Measurements from ENCODE around the gene BCL2L1. TPM values are rescaled to one million over a fixed set of nuclear protein-coding genes. Genes with fewer than 3 reads are reported as not detected.

Gene BCL2L1
- total RNA-seq, 2 experiments from 2014 or later, result 64.2 to 88.8 TPM

- ChIA-PET POLR2A (interaction anchor here (0.8 to 4.3 kb wide), 12 partner anchors 10 to 64 kb away, joined by 3 to 34 read pairs (median 4); partner anchors contain the start of genes BCL2L1 and TPX2), CTCF (ENCODE audit: unreplicated experiment) (interaction anchor here (0.9 to 2.0 kb wide), 7 partner anchors 7 to 49 kb away, joined by 3 to 10 read pairs (median 6); no protein-coding TSS in a partner anchor)
- Histone ChIP-seq H3K4me1 (ENCODE audit: insufficient read depth, low read length, poor library complexity, severe bottlenecking) (peaks cover 68% of the 10 kb centered on the region), H3K27ac (ENCODE audit: low read depth, low read length, poor library complexity, severe bottlenecking) (peak overlapping the region; percentile 81), H3K79me2 (ENCODE audit: insufficient read depth, low read depth, low read length) (peaks cover 22% of the 10 kb centered on the region; the same call in 1 of the 2 replicates), H3K9me3 (ENCODE audit: low read length) (no peaks in the 10 kb centered on the region), H3K9me2 (ENCODE audit: insufficient read depth, low read length) (no peaks in the 10 kb centered on the region), H2AFZ (ENCODE audit: low read length) (no peak overlapping the region), H3K36me3 (ENCODE audit: insufficient read depth, low read length) (peaks cover 46% of the 10 kb centered on the region), H3K4me3 (ENCODE audit: low read depth, low read length, poor library complexity, severe bottlenecking) (peak overlapping the region; percentile 58), H4K20me1 (ENCODE audit: insufficient read depth, low read length) (no peaks in the 10 kb centered on the region), H3K4me2 (ENCODE audit: low read length) (peak overlapping the region; percentile 88)
- intact Hi-C loops (cut with micrococcal nuclease; ENCODE audit: unreplicated experiment), result no loop called here
- DNase-seq (ENCODE audit: low spot score), result peak; percentile 72
- TF ChIP-seq EZH2phosphoT487 (IDR thresholded peaks at IDR 0.05; ENCODE audit: borderline replicate concordance, low read depth, low read length) (no peak), CTCF (conservative IDR thresholded peaks at IDR 0.05; ENCODE audit: low read length) (no peak)
- no TSS peak for BruUV-seq (replicated peaks)
These were observed 47.5 kb downstream of the BCL2L1 start for GRCh38 chr20:31674895-31675827.

- H3K4me2 ChIP-seq (ENCODE audit: low read length), result peak overlapping the region; percentile 88
- intact Hi-C loops (cut with micrococcal nuclease; ENCODE audit: unreplicated experiment), result no loop called here
These were observed 48.7 kb downstream of the BCL2L1 start for GRCh38 chr20:31673943-31674463.

More at GRCh38 chr20:31673943-31674463, 48.7 kb downstream of the BCL2L1 start:
- ChIA-PET CTCF (ENCODE audit: unreplicated experiment) (interaction anchor here (0.7 to 2.0 kb wide), 5 partner anchors 9 to 12 kb away, joined by 3 to 10 read pairs (median 4); no protein-coding TSS in a partner anchor), POLR2A (interaction anchor here (0.6 to 4.3 kb wide), 9 partner anchors 9 to 48 kb away, joined by 3 to 34 read pairs (median 5); no protein-coding TSS in a partner anchor)
- peaks cover 52% of the 10 kb centered on the region for H3K36me3 ChIP-seq (ENCODE audit: insufficient read depth, low read length)
- BruUV-seq (replicated peaks), result no TSS peak
- H3K9me2 ChIP-seq (ENCODE audit: insufficient read depth, low read length), result no peaks in the 10 kb centered on the region
- no peak overlapping the region for H3K4me3 ChIP-seq (ENCODE audit: low read depth, low read length, poor library complexity, severe bottlenecking)
- no peak overlapping the region for H2AFZ ChIP-seq (ENCODE audit: low read length)
- no peaks in the 10 kb centered on the region for H4K20me1 ChIP-seq (ENCODE audit: insufficient read depth, low read length)
- H3K79me2 ChIP-seq (ENCODE audit: insufficient read depth, low read depth, low read length), result peaks cover 22% of the 10 kb centered on the region; the same call in 1 of the 2 replicates
- DNase-seq (ENCODE audit: low spot score), result no peak
- peak overlapping the region; percentile 81 for H3K27ac ChIP-seq (ENCODE audit: low read depth, low read length, poor library complexity, severe bottlenecking)
- peaks cover 59% of the 10 kb centered on the region for H3K4me1 ChIP-seq (ENCODE audit: insufficient read depth, low read length, poor library complexity, severe bottlenecking)
- no peak for TF ChIP-seq CTCF (conservative IDR thresholded peaks at IDR 0.05; ENCODE audit: low read length)
- no peak for TF ChIP-seq EZH2phosphoT487 (IDR thresholded peaks at IDR 0.05; ENCODE audit: borderline replicate concordance, low read depth, low read length)
- no peaks in the 10 kb centered on the region for H3K9me3 ChIP-seq (ENCODE audit: low read length)

All from OCI-LY7 (cell line).